Measurements from ENCODE around the gene NFAM1.

Gene NFAM1

GRCh38 chr22:42439821-42440674, 7.8 kb upstream of the NFAM1 start:
- no peak for DNase-seq (ENCODE audit: low read depth in 3 of 3)

- DNase-seq (ENCODE audit: low read depth in 3 of 3), result no peak
Measured at GRCh38 chr22:42439021-42439567, 6.9 kb upstream of the NFAM1 start.

DNA sequence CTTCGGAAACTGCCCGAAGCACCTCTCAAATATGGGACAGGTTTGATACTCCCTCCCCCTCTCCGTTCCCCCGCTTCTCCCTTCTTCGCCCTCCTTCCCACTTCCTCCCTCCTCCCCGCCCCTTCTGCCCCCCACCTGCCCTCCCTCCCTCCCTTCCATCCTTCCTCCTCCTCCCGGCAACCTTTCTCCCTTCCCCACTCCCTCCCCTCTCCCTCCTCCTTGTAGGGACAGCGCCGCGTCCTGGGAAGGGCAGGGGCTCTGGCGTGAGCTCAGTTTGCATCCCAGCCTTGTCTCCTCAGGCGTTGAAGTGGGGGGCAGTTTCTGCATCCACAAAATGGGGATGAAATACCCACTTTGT, 6.1 kb upstream of the NFAM1 start:
- DNase-seq (ENCODE audit: low read depth in 3 of 3), result no peak

DNA sequence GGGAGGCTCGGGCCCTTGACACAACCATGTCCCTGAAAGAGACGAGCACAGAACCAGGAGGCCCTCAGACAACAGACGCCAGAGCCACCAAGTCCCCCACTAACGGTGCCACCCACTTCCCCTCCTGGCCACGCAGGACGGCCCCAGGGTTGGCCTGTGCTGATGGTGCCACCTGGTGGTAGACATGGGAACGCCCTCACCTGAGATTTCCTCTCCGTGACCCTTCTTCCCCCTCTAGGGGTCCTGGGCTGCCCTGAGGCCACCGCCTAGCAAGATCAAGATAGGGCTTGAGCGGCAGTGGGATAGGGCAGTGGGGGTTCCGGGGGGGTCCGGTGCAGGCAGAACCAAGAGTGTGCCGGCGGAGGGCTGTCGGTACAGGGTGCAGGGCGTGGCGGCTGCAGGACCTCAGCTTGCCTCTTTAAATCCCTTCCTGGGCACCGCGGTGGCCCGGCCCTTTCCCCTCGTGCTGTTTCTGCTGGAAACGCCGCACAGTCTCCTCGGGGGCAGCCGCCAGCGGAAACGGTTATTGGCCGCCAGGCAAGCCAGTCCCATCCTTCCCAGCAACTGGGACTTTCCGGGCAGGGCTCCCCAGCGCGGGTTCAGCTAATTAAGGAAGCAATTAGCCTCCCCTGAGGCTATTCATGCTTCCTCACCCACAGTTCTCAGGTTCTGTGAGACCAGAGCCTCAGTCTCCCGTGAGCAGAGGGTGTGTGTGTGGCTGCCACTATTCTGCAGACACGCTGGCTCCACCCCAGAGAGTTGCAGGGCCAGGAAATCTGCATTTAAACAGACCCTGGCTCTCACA, 5.5 kb upstream of the NFAM1 start:
- DNase-seq (ENCODE audit: low read depth in 3 of 3), result peak; percentile 70 to 79 (median 71)

DNA sequence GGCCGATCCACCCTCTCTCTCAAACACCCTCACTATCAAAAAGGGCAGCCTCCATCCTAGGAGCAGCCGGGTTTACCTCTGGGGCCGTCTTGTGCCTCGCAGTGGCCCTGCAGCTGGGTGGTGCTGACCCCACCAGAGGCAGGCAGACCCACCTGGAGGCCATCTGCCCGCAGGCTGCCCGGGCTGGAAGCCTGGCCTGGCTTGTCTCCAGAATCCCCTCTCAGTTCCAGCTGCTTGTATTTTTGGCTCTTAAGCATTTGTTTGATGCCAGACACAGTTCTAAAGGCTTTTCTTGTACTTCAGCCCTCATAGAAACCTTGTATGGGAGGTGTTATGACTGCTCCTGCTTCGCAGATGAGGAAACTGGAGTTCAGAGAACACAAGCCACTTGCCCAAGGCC, 4.2 kb upstream of the NFAM1 start:
- no peak for DNase-seq (ENCODE audit: low read depth in 3 of 3)

GRCh38 chr22:42434748-42435425, 2.7 kb upstream of the NFAM1 start:
- DNase-seq (ENCODE audit: low read depth in 3 of 3), result no peak

- DNase-seq (ENCODE audit: low read depth in 3 of 3), result no peak
Measured at GRCh38 chr22:42433754-42434682, 1.8 kb upstream of the NFAM1 start.

- no peak for DNase-seq (ENCODE audit: low read depth in 3 of 3)
Measured at GRCh38 chr22:42432818-42433217, 615 bp upstream of the NFAM1 start.

DNA sequence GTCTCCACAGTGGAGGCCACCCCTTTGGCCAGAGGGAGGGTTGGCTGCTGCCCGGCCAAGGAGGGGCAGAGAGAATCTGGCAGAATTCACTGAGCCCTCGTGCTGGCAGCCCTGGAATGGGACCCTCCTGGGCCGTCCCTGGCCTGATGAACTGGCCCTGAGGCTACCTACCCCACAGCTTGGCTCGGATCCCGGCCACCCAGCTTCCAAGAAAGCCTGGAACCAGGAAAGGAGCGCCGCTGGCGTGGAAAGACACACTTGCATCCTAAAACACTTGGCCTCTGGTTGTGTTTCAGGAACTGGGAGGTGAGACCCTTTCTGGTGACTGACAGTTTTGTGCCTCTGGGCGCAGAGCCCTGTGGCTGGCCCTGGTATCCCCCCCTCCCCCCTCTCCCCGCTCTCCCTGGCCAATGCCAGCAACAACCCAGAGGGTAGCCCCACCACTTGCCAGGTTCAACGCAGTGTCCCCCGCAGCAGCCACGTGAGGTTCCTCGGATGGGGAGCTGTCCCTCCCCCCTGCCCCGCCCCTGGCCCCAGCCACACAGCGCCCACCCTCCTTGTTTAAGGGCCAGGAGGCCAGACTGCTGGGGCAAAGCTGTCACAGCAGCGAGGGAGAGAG, 693 bp downstream of the NFAM1 start:
- no peak for DNase-seq (ENCODE audit: low read depth in 3 of 3)

DNA sequence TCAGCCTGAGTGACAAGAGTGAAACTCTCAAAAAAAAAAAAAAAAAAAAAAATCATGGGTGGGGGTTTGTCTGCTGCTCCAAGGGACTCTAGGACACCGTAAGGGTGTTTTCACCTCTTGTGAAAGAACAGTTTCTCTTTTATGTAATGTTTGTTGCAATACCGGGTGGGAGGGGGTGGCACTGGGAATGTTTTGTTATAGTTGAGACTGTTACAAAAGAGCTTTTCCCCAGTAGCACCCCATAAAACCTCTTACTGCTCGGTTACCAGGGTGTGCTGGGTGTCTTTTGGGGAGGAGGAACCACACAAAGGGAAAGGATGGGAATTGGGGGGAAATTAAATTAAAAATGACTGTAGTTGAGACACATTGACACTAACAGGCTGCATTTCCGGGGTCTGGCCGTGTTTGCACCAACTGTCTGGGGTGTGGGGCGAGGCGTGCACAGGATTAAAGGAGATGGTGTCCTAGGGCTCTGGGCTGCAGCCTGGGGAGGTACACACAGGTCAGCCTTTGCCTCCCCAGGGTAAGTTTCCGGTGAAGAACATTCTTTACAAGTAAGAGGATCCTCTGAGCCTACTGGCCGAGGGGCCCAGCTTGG, 1.6 kb downstream of the NFAM1 start:
- DNase-seq (ENCODE audit: low read depth in 3 of 3), result no peak

- no peak for DNase-seq (ENCODE audit: low read depth in 3 of 3)
Measured at GRCh38 chr22:42428760-42429159, 3.4 kb downstream of the NFAM1 start.

DNA sequence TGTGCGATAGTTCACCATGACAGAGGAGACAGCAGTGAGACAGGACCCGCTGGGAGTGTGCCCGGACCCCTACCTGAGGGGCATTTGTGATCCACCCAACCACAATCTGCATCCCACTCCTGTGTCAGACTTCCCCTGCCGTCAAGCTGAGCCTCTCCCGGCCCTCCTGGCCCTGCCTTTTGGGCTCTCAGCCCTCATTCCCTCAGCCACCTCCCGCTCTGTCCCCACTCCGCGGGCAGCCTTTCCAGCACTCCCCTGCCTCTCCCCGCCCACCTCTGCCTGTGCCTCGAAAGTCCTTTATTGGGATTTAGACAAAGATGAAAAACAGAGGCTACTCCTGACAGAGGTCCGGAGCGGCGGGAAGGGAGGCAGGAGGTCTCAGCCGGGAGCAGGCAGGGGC, 4.2 kb downstream of the NFAM1 start:
- no peak for DNase-seq (ENCODE audit: low read depth in 3 of 3)

DNA sequence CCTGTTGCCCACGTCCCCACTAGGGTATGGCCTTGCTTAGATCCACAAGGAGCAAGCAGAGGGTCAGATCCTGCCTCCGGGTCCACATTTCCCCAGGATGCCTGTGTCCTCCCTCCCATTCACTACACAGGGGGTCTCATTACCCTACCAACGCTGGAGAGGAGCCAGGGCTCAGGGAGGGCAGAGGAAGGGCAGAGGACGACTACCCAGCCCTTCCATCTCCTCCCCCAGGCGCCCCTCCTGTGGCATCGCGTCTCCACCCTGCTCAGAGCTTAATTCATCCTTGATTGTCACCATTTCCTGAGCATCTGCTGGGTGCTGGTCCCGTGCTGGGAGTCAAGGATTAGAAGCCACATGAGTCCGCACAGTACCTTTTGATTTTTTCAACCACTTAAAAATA, 5.0 kb downstream of the NFAM1 start:
- no peak for DNase-seq (ENCODE audit: low read depth in 3 of 3)

DNA sequence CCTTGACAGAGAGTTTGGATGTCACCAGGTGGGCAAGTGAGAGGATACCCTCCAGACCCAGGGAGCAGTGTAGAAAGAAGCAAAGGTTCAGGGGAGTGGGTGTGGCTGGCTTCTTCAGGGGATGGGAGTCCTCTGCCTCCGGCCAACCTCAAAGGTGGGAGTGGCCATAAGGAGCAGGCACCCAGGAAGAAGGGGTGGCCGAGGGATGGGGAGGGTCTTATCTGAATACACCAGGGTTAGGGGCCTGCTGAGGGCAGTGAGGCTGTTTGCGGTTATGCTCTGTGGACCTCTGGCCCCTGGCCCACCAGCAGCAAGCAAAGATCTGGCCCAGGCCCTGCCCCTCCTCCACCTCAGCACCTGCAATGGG, 6.2 kb downstream of the NFAM1 start:
- DNase-seq (ENCODE audit: low read depth in 3 of 3), result no peak

GRCh38 chr22:42425337-42425988, 6.7 kb downstream of the NFAM1 start:
- DNase-seq (ENCODE audit: low read depth in 3 of 3), result no peak

GRCh38 chr22:42419243-42419881, 12.8 kb downstream of the NFAM1 start:
- DNase-seq (ENCODE audit: low read depth in 3 of 3), result no peak

DNA sequence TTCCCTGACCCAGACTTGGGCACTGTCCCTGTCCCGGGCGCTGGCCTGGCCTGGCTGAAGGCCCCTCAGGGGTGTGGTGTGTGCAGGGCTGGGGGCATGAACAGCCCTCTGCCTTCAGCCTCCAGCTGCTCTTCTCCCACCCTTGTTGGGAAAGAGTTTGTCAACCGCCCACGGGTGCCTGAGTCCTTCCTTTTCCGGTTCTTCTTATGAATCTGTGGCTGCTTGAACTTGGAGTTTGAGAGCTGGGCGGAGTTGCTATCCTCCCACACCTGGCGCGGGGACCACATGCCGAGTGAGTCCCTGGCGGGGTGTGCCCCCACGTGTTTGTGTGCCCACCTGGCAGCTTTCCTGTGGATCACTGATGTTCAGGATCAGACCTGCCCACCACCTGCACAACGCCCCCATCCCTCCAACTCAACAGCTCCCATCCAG, 13.4 kb downstream of the NFAM1 start:
- DNase-seq (ENCODE audit: low read depth in 3 of 3), result no peak

DNA sequence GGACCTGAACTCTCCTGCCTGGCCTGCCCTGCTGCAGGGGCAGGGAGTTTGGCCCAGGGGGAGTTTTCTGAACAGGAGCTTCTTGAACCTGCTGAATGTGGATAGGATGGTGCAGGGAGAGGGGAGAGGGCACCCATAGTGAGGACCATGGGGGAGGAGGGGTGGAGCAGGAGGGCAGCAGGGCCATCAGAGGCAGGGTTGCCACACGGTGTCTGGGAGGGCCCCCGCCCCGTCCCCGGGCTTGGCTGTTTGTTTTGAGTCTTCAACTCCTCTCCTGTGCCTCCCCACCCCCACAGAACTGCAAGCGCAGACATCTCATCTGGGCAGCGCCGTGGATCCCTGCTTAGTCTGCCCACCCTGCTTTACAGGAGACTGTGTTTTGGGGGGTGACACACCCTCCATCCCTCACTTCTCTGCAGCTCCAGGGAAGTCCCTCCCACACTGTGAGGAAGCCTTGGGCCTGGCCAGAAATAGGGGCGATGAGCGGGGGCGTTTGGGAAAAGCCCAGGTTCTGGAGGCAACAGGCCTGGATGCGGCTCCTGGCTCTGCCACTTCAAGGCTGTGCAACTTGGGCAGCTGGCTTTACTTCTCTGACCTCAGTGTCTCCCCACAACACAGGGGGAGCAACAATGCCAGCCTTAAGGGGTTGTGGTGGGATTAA, 14.4 kb downstream of the NFAM1 start:
- DNase-seq (ENCODE audit: low read depth in 3 of 3), result no peak
